ENCODE measurements around the gene E2F3.
"Not testable (repeated sequence)": the region's sequence is repeated elsewhere in the genome, so short reads cannot be mapped to it uniquely, and the experiment has no call there.

E2F3 gene

DNA sequence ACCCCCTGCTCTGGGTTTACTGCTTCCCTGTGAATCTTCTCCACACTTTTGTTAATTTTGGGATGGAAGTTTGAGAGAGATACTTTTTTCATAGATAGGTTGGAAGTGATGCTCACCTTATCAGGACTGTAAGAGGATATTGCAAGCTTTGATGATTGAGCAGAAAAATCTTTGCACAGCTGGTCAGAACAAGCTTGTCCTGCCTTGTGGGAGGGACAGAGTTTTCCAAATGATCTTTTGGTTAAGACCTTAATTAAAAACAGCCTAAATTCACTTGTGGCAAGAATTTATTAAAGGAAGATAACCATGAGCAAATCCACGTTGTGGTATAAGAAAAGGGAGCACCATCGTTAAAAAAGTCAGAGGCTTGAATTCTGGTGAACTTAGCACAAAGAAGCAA lies 32.2 kb downstream of the E2F3 start:
- no peak for DNase-seq (ENCODE audit: low read depth)

DNA sequence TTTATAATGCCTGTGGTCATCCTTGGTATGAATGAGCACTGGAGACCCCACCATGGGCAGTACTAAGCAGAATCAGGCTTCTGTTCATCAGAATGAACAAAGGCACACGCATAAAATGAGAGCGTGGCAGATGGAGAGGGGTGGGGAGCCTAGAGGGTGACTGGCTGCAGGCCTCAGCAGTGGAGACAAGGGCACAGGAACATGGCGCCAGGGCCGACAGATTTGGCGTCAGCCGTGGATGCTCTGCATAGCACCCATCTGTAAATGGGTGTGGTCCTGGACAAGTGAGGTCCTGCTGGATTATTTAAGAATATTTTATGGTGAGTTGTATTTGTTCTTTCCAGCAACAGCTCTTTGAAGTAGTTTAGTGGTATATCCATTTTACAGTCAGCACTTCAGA lies 33.1 kb downstream of the E2F3 start:
- no peak for DNase-seq (ENCODE audit: low read depth)

DNA sequence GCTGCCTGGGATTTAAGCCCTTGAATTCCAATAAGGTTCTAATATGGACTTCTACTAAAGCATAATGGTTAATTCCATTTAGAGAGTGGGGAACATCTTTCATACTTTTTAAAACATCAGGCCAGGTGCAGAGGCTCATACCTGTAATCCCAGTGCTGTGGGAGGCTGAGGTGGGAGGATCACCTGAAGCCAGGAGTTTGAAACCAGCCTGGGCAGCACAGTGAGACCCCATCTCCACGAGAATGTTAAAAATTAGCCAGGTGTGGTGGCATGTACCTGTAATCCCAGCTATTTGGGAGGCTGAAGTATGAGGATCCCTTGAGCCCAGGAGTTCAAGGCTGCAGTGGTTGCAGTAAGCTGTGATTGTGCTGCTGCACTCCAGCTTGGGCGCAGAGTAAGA lies 35.0 kb downstream of the E2F3 start:
- DNase-seq (ENCODE audit: low read depth): no peak

DNA sequence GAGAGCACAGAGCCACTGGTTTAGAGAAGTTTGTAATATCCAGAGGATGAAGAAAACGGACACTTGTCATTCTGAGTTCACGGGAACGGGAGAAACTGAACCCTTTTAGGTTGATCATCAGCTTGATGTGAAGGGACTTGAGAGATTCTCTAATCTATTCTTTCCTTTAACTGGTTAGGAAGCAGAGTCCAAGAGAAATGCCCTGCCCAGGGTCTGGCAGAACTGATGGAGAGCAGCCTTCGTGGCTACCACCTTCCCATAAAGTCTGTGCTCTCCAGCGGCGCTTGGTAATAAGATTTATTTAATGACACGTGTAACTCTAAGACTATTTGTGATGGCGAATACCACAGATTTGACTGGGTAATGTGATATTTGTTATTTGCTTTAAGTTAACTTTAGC lies 36.0 kb downstream of the E2F3 start:
- no peak for DNase-seq (ENCODE audit: low read depth)

DNA sequence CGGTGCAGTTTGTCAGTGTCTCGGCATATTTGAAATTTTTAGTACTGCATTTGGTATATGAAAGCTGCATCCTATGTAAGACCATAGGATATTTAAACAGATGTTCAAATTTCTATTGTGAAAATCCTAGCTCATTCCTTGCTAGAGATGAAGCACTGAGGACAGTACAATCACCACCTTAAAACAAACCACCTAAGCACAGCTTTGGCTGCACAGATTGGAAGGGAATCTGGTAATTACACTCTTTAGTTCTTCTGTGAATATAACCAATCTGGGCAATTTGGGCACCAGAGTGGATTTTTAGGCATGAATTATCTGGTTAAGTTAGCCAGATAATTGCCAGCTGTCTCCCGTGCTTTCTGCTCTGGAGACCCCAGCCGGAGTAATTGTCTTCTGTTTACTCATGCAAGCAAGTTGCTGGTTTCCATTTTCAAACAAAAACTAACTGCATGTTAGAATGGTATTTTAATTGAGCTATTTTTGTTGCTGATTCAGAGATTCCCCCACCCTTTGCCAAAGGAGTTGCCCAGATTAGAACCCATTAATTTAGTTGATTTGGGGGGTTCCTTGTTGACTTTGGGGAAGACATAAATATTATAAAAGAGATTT lies 36.9 kb downstream of the E2F3 start:
- DNase-seq (ENCODE audit: low read depth): no peak

DNA sequence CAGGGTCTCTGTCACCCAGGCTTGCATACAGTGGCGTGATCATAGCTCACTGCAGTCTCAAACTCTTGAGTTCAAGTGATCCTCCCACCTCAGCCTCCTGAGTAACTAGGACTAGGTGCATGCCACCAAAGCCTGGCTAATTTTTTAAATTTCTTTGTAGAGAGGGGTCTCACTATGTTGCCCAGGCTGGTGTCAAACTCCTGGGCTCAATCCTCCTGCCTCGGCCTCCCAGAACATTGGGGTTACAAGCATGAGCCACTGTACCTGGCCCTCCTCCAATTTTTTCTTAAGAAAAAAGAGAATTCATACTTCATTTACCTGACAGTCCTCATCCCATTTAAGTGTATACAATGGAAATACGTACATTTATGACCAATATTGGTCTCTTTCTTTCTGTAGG lies 37.9 kb downstream of the E2F3 start:
- no peak for DNase-seq (ENCODE audit: low read depth)

DNA sequence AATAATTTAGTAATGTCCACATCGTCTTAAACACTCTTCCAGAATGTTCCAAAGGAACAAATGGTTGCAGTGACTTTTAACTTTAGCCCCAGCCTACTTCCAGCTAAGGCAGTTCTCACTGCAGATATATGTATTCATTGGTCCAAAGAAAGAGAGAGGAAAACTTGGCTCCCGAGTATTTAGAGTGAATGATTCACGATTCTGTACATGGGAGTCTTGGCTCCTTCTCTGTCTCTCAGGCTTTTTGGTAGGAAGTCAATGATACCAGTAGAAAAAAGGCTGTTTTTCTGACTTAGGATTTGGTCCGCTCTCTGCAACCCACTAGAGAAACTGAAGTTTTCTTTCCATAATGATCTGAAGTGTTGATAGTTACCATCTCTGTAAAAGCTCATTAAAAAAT lies 38.6 kb downstream of the E2F3 start:
- no peak for DNase-seq (ENCODE audit: low read depth)

DNA sequence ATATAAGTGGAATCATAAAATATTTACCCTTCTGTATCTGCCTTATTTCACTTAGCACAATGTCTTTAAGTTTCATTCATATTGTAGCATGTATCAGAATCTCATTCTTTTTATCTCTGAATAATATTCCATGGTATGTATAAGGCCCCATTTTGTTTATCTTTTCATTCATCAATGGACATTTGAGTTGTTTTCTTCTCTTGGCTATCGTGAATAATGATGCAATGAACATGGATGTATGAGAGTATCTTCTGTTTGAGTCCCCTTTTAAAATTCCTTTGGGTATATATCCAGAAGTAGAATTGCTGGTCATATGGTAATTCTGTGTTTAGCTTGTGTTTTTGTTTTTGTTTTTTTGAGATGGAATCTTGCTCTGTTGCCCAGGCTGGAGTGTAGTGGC lies 39.6 kb downstream of the E2F3 start:
- DNase-seq (ENCODE audit: low read depth): no peak

DNA sequence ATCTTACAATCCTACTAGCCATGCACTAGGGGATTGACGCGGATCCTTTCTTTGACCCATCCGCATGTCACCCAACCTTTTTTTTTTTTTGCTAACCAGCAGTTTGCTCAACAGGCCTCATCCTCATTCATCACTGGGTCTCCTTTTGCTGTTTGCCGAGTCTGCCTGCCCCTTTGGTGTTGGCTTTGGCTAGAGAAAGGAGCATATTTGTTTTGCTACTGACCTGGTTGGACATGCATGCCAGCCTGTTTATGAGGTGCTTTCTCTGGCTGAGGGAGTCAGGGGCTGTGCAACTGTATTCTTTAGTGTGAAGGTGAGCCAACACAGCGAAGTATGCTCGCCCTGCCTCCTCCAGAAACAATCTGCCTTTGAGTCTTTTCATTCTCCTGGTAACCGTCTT lies 40.2 kb downstream of the E2F3 start:
- no peak for DNase-seq (ENCODE audit: low read depth)

DNA sequence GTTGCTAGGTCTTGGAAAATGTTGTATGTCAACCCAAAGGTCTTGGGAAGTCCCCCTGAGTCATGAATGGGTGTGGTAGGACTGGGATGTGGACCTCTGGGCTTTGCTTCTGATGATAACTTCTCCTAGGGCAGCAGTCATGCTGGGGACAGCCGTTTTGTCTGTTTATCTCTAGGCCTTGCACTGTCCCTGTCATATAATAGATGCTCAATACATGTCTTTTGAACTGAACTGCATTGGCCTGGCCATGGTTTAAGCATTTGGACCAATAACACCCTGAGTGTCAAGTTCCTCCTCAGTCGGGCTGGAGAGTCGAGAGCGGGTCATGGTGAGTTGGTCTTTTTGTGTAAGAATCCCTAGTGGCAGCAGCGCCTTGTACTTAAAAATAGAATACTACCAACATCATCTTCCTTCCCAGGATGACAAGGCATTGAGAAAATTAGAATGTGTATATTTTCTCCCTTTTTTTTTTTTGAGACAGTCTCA lies 43.1 kb downstream of the E2F3 start:
- no peak for DNase-seq (ENCODE audit: low read depth)

DNA sequence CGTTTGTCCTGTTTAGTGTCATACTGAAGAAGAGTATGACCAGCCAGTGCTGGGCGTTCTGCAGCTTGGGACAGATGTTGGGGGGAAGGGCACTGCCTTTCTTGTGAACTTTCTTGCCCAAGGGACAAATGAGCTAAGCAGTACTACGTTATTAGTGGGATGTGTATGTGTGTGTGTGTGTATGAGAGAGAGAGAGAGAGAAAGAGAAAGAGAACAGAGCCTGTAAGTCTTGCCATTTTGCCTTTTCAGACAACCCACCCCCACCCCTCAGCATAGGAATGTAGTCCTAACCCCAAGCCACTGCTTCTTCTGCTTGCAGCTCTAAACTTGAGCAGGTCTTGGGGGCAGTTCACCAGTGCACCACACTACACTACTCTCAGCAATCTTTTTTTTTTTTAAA lies 45.5 kb downstream of the E2F3 start:
- no peak for DNase-seq (ENCODE audit: low read depth)

DNA sequence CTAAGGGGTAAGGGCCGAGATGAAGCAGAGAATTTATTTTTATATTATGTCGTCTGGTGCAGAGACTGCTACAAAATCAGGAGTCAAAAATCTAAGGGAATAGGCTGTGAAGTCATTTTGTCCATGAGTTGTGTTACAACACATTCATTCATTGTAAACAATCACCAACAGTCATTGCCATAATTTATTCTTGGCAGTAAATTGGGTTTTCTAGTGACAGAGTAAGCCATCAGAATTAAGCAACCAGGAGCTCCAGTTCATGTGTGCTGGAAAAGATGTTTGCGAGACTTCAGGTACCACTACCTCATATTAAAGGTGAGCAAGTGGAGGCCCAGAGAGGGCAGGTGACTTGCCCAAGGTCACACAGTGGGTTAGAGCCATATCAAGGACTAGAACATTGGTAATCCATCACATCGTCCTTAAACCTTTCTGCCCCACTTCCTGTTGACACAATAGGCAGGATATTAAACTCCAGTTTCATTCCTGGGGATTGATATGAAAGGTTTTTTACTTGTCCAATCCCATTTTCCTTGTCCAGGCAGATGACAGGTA lies 46.0 kb downstream of the E2F3 start:
- DNase-seq (ENCODE audit: low read depth): no peak

DNA sequence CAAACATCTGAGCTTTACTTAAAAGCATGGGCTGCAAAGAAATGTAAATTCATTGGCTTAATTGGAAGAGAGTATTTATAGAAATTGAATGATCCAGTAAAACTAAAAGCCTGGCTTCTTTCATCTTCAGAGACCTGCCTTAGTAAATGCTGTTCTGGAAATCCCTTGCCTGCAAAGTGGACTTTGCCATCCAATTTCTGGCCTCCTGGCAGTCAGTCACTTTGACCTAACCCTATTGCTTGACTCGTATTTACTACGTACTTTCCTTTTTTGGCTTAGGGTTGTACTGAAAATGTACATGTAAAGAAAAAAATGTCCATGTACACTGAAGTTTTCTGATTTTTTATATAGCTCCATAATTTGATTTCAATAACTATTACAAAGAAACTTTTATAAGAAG lies 47.1 kb downstream of the E2F3 start:
- DNase-seq (ENCODE audit: low read depth): no peak

DNA sequence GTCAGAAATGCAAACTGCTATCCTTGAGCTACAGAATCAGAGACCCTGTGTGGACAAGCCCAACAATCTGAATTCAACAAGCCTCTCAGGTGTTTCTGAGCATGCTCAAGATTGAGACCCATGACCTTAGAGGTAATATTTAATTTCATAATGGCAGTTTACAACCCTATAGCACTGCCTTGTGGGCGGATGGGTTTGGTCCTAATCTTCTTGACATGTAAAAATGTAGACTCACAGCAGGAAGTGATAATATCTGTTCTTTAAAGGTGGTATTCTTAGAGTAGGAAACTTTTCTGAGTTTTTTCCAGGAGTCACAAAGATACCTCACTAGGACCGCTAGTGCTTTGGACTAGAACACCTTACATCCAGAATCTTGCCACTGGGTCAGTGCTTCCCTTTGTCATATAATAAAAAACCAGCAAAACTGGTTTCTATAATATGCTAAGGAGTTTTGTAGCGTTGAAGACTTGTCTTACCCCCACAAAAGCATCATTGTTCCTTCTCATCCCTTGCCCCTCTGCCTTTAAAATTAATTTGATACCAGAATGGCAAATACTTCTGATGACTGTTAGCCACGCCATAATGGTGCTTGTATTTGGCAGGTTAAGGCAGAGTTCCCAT lies 52.6 kb downstream of the E2F3 start:
- no peak for DNase-seq (ENCODE audit: low read depth)

DNA sequence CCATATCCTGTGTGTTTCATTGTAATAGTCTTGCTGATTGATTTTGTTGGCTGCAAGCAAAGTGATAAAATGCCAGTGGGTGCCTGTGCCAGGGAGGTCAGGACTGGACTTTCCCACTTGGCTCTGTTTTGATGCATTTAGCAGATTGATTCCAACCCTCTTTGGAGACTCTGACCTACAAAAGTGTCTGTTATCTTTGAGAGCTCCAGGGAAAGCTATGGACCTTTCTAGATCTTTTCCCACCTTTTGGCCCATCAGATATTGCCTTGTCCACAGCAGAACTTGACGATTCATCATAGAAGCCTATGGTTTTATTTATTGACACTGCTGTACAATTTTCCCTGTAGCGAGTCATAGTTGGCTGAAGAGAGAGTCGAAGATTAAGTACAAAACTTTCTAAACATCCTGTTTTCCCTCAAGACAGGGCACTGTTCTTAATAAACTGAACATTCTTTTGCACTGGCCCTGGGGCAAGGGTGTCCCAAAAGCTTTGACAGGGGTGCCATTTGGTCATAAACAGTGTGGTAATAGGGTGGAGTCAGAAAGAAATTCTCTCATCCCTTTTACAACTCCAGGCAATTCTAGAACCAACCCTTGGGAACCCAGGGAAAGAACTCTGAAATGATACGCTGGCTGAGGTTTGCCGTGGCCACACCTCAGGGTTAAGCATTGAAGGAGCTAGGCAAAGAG lies 53.7 kb downstream of the E2F3 start:
- no peak for DNase-seq (ENCODE audit: low read depth)

DNA sequence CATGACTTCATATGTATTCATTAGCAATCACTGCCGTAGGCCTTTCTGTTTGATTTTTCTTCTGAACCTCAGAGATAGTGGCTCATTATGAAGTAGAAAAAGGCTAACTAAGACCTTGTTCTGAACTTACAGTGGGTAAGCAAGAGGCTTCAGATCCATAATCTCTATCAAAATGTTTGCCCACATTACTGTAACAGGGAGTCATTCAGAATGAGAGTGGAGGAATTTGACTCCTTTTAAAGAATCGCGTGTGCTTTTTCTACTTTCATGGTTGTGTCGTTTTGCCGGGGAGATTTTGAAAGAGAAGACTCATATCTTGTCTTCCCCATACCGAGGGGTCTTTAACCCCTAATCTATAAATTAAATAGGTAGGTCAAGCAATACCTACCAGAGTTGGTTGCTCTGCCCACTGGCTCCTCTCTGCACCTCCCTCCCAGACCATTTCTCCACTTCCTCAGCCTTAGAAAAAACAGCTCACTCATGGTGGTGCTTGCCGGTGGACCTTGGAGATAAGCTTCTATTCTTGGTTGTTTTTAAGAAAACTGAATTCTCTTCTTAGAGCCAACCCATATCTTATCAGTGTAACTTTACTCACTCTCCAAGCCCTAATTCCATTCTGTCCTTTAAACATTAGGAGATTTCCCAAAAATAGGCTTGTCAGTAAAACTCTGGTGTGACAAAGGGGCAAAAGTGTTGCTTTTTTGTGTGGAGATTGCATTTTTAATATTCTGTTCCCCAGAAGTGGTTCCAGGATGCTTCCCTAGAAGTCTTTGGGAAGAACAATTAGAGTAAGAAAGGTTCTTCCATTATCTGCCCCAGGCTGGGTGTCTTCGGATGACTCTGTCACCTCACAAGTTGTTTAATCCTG lies 56.6 kb downstream of the E2F3 start:
- DNase-seq (ENCODE audit: low read depth): no peak

DNA sequence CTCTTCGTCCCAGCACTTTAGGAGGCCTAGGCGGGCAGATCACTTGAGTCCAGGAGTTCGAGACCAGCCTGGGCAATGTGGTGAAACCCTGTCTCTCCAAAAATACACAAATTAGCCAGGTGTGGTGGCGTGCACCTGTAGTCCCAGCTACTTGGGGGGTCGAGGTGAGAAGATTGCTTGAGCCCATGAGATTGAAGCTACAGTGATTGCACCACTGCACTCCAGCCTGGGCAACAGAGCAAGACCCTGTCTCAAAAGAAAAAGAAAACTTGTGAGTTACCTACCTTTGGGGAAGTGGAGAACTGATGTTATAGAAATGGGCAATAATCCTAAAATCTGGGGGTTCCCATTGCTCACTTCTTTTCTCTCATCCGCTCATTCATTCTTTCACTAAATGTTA lies 58.0 kb downstream of the E2F3 start:
- no peak for DNase-seq (ENCODE audit: low read depth)

DNA sequence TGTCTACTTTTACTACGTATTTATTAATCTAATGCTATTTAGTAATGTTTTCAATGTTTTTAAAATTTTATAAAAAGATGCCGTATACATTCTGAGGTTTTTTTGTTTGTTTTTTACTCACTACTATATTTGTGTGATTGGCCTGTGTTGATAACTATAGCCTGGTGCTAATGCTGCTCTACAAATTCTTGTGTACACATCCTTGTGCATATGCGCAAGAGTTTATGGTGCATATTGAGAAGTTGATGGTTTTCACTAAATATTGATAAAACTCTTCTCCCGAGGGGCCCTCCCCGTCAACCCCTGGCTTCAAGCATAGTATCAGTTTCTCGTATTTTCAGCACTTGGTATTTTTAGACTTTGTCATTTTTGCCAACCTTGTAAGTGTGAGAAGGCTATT lies 59.9 kb downstream of the E2F3 start:
- no peak for DNase-seq (ENCODE audit: low read depth)

DNA sequence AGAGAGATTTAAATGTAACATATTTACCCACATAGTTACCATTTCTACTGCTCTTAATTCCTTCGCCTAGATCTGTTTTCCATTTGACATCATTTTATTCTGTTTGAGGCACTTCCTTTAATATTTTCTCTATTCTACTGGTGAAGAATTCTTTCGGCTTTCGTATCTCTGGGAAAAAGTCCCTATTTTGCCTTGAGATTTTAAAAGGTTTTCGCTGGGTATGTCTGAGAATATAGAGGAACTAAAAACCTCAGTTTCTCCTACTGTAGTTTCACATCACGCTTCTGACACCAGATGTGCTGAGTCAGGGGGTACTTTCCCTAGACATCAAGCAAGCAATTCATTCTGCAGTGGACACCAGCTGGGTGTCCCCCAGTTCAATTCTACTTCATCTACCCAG lies 61.7 kb downstream of the E2F3 start:
- no peak for DNase-seq (ENCODE audit: low read depth)

DNA sequence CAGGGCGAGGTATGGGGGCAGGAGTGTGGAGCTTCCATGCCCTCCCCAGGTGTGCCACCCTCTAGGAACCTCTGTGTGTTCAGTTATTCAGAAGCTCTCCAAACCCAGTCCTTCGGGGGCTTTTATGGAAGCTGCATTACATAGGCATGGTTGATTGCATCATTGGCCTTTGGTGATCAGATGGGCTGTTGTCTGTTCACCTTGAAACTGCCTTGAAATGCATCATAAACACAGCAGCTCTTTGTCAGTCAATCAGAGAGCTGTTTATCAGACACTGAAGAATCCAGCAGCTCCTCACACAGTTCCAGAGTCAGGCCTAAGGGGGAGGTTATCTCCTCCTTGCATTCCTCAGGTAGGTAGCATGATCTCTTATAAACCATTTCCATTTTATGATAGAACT lies 62.4 kb downstream of the E2F3 start:
- no peak for DNase-seq (ENCODE audit: low read depth)

DNA sequence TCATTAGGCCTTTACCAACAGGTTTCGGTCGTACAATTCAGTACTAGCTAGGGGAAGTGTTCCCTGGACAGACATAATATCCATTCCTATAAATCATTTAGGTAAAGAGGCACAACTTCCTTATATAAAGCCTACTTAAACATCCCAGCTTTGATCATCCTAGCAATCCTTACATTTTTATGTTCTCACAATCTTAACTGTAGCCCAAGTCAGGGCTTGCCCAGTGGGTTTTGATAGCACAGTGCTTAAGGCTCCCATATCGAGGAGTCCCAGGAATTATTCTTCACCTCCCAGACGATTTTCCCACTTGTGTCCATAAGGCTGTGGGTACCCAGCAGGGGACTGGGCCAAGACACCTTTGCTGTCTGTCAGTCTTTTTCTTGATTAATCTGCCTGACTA lies 63.2 kb downstream of the E2F3 start:
- no peak for DNase-seq (ENCODE audit: low read depth)

DNA sequence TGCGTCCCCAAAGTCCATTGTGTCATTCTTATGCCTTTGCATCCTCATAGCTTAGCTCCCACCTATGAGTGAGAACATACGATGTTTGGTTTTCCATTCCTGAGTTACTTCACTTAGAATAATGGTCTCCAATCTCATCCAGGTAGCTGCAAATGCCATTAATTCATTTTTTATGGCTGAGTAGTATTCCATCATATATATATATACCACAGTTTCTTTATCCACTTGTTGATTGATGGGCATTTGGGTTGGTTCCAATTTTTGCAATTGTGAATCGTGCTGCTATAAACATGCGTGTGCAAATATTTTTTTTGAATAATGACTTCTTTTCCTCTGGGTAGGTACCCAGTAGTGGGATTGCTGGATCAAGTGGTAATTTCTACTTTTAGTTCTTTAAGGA lies 63.9 kb downstream of the E2F3 start:
- not testable (repeated sequence) for DNase-seq (ENCODE audit: low read depth)

Measured in T follicular helper cell (primary cell).